ENCODE data around the gene GPR17. TPM values are rescaled to one million over a fixed set of nuclear protein-coding genes. Genes with fewer than 3 reads are reported as not detected.

Gene GPR17
- total and polyA plus RNA-seq, 4 experiments from 2014 or later: not detected

DNA sequence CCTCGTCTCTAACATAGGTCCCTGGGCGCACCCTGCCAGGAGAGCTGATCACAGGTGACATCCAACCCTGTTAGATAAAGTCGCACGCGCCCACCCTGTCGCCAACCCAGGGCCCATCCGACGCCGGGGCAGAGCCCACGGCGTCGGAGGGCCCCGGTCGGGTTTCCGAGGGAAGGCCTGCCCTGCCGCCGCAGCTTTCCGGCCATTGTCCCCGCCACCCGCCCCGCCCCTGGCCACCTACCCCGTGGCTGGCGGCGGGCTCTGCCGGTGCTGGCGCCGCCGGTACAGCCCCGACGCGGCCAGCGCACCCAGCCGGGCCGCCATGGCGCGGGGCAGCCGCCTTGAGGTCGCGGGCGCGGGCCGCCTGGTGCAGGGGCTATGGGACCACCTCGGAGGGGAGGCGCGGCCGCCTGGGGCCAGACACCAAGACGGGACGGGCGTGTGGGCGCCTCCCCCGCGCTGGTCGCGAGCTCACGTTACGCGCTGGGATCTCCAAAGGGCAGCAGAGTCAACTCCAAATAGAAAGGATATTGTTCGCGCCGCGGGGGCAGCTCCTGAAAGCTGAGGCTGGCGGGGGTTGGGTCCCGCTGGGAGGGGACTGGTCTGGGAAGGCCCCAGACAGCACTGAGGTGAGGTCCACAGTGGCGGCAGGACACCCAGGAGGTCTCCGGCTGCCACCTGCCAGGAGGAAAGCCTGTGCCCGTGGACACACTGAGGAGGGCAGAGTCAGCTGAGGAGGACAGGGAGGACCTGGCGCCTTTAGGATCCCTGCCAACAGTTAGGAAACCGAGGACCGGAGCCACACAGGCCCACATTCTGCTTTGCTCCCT lies 18.3 kb downstream of the GPR17 start:
- no peak overlapping the region for H3K4me3 ChIP-seq (ENCODE audit: low read length in 2 of 2)
- H3K4me3 Mint-ChIP-seq: no peak overlapping the region
- no peak overlapping the region for H3K27ac ChIP-seq (ENCODE audit: low read depth, low read length)
- intact Hi-C loops (cut with micrococcal nuclease): no loop called here
- no peaks in the 10 kb centered on the region for H3K9me3 ChIP-seq (ENCODE audit: control insufficient read depth in 1 of 2, low read length in 2 of 2)
- H3K27me3 Mint-ChIP-seq: peaks cover 32 to 46% of the 10 kb centered on the region in 2 donors
- H3K27me3 ChIP-seq (ENCODE audit: insufficient read depth, low read length): peaks cover 19% of the 10 kb centered on the region
- peaks cover 0 to 3% (median 0%) of the 10 kb centered on the region in 8 donors for H3K9me3 Mint-ChIP-seq
- no peaks in the 10 kb centered on the region for H3K4me1 ChIP-seq (ENCODE audit: insufficient read depth, low read length)
- no peaks in the 10 kb centered on the region for H3K4me1 Mint-ChIP-seq
- H3K36me3 Mint-ChIP-seq: no peaks in the 10 kb centered on the region
- H3K36me3 ChIP-seq (ENCODE audit: insufficient read depth, low read length): no peaks in the 10 kb centered on the region
- no peak overlapping the region for H3K27ac Mint-ChIP-seq
- no peak for DNase-seq
- ChIA-PET POLR2A (ENCODE audit: partially characterized antibody) (no interaction called here), CTCF (ENCODE audit: partially characterized antibody) (interaction anchor here (1.3 kb wide), 1 partner anchor 14 kb away, joined by 5 read pairs; no protein-coding TSS in a partner anchor)

DNA sequence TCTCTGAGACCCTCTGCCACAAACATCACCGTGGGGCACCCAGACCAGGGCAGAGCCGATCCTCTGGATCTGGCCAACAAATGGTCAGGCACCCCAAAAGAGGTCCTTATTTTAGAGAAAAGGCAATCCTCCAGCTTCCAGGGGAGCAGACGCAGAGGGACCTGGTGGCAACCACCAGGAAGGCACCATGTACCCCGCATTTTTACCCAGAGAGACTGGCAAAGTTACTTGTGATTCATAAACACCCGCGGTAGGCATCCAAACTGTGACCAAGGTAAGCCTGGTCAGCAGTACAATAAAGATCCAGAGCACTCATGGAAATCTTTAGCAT lies 18.9 kb downstream of the GPR17 start:
- DNase-seq: no peak
- H3K9me3 Mint-ChIP-seq: peaks cover 0 to 3% (median 0%) of the 10 kb centered on the region in 8 donors
- CTCF ChIA-PET (ENCODE audit: partially characterized antibody): interaction anchor here (1.3 kb wide), 1 partner anchor 14 kb away, joined by 5 read pairs; no protein-coding TSS in a partner anchor
- peaks cover 19% of the 10 kb centered on the region for H3K27me3 ChIP-seq (ENCODE audit: insufficient read depth, low read length)
- H3K4me3 ChIP-seq (ENCODE audit: low read length in 2 of 2): no peak overlapping the region
- H3K27ac ChIP-seq (ENCODE audit: low read depth, low read length): no peak overlapping the region
- H3K27ac Mint-ChIP-seq: no peak overlapping the region
- no peaks in the 10 kb centered on the region for H3K4me1 Mint-ChIP-seq
- H3K36me3 Mint-ChIP-seq: no peaks in the 10 kb centered on the region
- no peaks in the 10 kb centered on the region for H3K36me3 ChIP-seq (ENCODE audit: insufficient read depth, low read length)
- intact Hi-C loops (cut with micrococcal nuclease): no loop called here
- no peak overlapping the region for H3K4me3 Mint-ChIP-seq
- H3K4me1 ChIP-seq (ENCODE audit: insufficient read depth, low read length): no peaks in the 10 kb centered on the region
- no peaks in the 10 kb centered on the region for H3K9me3 ChIP-seq (ENCODE audit: control insufficient read depth in 1 of 2, low read length in 2 of 2)
- POLR2A ChIA-PET (ENCODE audit: partially characterized antibody): no interaction called here
- H3K27me3 Mint-ChIP-seq: peaks cover 34 to 46% of the 10 kb centered on the region in 2 donors

DNA sequence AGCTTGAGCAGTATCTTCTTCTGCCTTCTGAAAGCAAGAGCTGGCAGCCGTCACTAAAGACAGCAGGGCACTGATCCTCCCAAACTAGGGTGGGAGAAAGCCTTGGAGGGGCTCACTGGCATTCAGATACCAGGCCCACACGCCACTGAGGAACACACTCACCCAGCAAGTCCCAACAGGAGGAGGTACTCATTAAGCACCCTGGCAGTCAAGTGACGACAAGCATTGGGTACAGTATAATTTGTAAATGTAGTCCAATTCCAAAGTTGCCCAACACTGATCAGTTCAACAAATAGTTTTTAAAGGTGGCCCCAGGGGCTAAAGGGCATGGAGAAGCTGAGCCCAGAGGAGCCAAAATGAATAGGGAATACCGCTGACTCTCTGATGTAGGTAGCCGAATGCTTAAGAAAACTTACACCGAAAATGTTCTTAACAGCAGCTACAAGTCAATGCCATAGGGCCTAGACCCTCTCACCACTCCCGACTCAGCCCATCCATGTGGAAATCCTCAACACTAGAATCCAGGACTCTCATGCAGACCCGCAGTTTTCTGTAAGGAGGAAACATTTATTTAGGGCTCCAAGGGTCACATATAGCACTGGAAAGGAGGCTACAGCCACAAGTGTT lies 19.4 kb downstream of the GPR17 start:
- H3K4me1 ChIP-seq (ENCODE audit: insufficient read depth, low read length): no peaks in the 10 kb centered on the region
- H3K4me1 Mint-ChIP-seq: no peaks in the 10 kb centered on the region
- intact Hi-C loops (cut with micrococcal nuclease): no loop called here
- H3K36me3 ChIP-seq (ENCODE audit: insufficient read depth, low read length): no peaks in the 10 kb centered on the region
- DNase-seq: no peak
- peaks cover 19% of the 10 kb centered on the region for H3K27me3 ChIP-seq (ENCODE audit: insufficient read depth, low read length)
- no peaks in the 10 kb centered on the region for H3K9me3 ChIP-seq (ENCODE audit: control insufficient read depth in 1 of 2, low read length in 2 of 2)
- no peaks in the 10 kb centered on the region for H3K36me3 Mint-ChIP-seq
- H3K4me3 ChIP-seq (ENCODE audit: low read length in 2 of 2): no peak overlapping the region
- H3K27ac ChIP-seq (ENCODE audit: low read depth, low read length): no peak overlapping the region
- ChIA-PET POLR2A (ENCODE audit: partially characterized antibody) (no interaction called here), CTCF (ENCODE audit: partially characterized antibody) (interaction anchor here (1.3 kb wide), 1 partner anchor 15 kb away, joined by 5 read pairs; no protein-coding TSS in a partner anchor)
- H3K4me3 Mint-ChIP-seq: no peak overlapping the region
- peaks cover 35 to 51% of the 10 kb centered on the region in 2 donors for H3K27me3 Mint-ChIP-seq
- peaks cover 0 to 6% (median 0%) of the 10 kb centered on the region in 8 donors for H3K9me3 Mint-ChIP-seq
- no peak overlapping the region for H3K27ac Mint-ChIP-seq

DNA sequence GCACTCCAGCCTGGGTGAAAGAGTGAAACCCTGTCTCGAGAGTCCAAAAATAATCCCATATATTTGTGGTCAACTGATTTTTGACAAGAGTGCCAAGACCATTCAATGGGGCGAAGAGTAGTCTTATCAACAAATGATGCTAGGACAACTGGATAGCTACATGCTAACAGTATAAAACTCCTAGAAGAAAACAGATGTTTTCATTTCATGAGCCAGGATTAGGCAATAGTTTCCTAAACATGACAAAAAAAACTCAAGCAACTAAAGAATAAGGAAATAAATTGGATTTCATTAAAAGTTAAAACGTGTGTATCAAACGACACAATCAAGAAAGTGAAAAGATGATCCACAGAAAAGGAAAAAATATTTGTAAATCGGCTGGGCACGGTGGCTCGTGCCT lies 23.1 kb downstream of the GPR17 start:
- H3K27me3 Mint-ChIP-seq: peaks cover 32 to 49% of the 10 kb centered on the region in 2 donors
- POLR2A ChIA-PET (ENCODE audit: partially characterized antibody): no interaction called here
- no peak overlapping the region for H3K4me3 Mint-ChIP-seq
- intact Hi-C loops (cut with micrococcal nuclease): no loop called here
- CTCF ChIA-PET (ENCODE audit: partially characterized antibody): no interaction called here
- DNase-seq: no peak
- H3K4me3 ChIP-seq (ENCODE audit: low read length in 2 of 2): no peak overlapping the region
- H3K4me1 Mint-ChIP-seq: no peaks in the 10 kb centered on the region
- H3K36me3 Mint-ChIP-seq: no peaks in the 10 kb centered on the region
- peaks cover 15% of the 10 kb centered on the region for H3K27me3 ChIP-seq (ENCODE audit: insufficient read depth, low read length)
- peaks cover 0 to 6% (median 0%) of the 10 kb centered on the region in 8 donors for H3K9me3 Mint-ChIP-seq
- H3K9me3 ChIP-seq (ENCODE audit: control insufficient read depth in 1 of 2, low read length in 2 of 2): no peaks in the 10 kb centered on the region
- H3K27ac Mint-ChIP-seq: no peak overlapping the region
- H3K27ac ChIP-seq (ENCODE audit: low read depth, low read length): no peak overlapping the region
- H3K36me3 ChIP-seq (ENCODE audit: insufficient read depth, low read length): no peaks in the 10 kb centered on the region
- H3K4me1 ChIP-seq (ENCODE audit: insufficient read depth, low read length): no peaks in the 10 kb centered on the region

DNA sequence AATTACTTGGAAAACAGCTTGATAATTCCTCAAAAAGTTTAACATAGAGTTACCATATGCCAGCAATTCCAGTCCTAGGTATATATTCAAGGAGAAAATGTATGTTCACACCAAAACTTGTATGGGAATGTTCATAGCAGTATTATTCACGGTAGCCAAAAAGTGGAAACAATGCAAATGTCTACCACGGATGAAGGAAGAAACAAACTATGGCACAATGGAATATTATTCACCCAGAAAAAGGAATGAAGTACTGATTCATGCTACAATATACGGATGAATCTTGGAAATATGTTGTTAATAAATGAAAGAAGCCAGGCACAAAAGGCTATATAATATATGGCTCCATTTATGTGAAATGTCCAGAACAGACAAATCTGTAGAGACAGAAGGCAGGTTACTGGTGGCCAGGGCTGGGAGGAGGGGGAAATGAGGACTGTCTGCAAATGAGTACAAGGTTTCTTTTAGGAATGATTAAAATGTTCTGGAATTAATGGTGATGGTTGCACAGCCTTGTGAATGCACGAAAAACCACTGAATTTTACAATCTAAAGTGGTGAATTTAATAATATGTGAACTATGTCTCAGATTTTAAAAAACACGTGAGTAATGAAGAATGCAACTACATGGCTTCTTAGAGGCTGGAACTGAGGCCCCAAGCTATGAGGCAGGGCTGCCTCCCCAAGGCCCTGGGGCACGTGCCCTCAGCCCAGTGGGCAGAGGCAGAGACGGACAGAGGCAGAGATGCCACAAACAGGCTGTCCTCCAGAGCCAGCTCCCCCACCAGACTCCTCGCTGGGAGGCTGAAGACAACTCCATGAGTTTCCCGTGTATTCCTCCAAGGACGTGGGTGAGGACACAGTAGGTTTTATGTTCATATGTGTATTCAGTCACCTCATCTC lies 24.4 kb downstream of the GPR17 start:
- Mint-ChIP-seq H3K4me1 (peaks cover 0 to 5% (median 4%) of the 10 kb centered on the region in 4 donors), H3K9me3 (peaks cover 0 to 6% (median 0%) of the 10 kb centered on the region in 8 donors), H3K4me3 (peak overlapping the region in 1 of 8 donors; percentile 20), H3K27me3 (peaks cover 35 to 46% of the 10 kb centered on the region in 2 donors), H3K36me3 (no peaks in the 10 kb centered on the region), H3K27ac (no peak overlapping the region)
- Histone ChIP-seq H3K9me3 (ENCODE audit: control insufficient read depth in 1 of 2, low read length in 2 of 2) (no peaks in the 10 kb centered on the region), H3K27ac (ENCODE audit: low read depth, low read length) (no peak overlapping the region), H3K27me3 (ENCODE audit: insufficient read depth, low read length) (peaks cover 10% of the 10 kb centered on the region), H3K4me1 (ENCODE audit: insufficient read depth, low read length) (peaks cover 4% of the 10 kb centered on the region), H3K36me3 (ENCODE audit: insufficient read depth, low read length) (no peaks in the 10 kb centered on the region), H3K4me3 (ENCODE audit: low read length in 2 of 2) (no peak overlapping the region)
- intact Hi-C loops (cut with micrococcal nuclease): no loop called here
- POLR2A ChIA-PET (ENCODE audit: partially characterized antibody): no interaction called here
- DNase-seq: no peak
- CTCF ChIA-PET (ENCODE audit: partially characterized antibody): no interaction called here

DNA sequence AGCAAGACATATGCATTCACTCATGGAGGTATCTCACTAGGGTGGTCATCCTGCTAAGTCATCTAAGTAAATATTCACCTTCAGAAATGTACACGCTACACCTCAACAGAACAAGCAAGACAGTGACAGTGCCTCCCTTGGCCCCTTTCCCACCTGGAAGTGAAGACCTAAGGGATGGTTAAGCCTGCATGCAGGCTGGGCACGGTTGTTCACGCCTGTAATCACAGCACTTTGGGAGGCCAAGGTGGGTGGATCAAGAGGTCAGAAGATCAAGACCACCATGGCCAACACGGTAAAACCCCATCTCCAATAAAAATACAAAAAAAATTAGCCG lies 25.0 kb downstream of the GPR17 start:
- Mint-ChIP-seq H3K27ac (no peak overlapping the region), H3K27me3 (peaks cover 38 to 44% of the 10 kb centered on the region in 2 donors), H3K4me3 (peak overlapping the region in 1 of 8 donors; percentile 20), H3K9me3 (peaks cover 0 to 6% (median 0%) of the 10 kb centered on the region in 8 donors), H3K4me1 (peaks cover 2 to 10% (median 6%) of the 10 kb centered on the region in 4 donors), H3K36me3 (no peaks in the 10 kb centered on the region)
- H3K36me3 ChIP-seq (ENCODE audit: insufficient read depth, low read length): no peaks in the 10 kb centered on the region
- H3K27me3 ChIP-seq (ENCODE audit: insufficient read depth, low read length): peaks cover 10% of the 10 kb centered on the region
- H3K27ac ChIP-seq (ENCODE audit: low read depth, low read length): no peak overlapping the region
- H3K4me1 ChIP-seq (ENCODE audit: insufficient read depth, low read length): peaks cover 4% of the 10 kb centered on the region
- no peaks in the 10 kb centered on the region for H3K9me3 ChIP-seq (ENCODE audit: control insufficient read depth in 1 of 2, low read length in 2 of 2)
- H3K4me3 ChIP-seq (ENCODE audit: low read length in 2 of 2): no peak overlapping the region
- DNase-seq: no peak
- ChIA-PET POLR2A (ENCODE audit: partially characterized antibody) (no interaction called here), CTCF (ENCODE audit: partially characterized antibody) (no interaction called here)
- intact Hi-C loops (cut with micrococcal nuclease): no loop called here

Measured in CD4-positive, alpha-beta memory T cell (primary cell).